Activated T-helper 17 cell treated with anti-CD3 and anti-CD28 coated beads, Interleukin-2, amount 50 U/mL, for 72 hours (primary cell): Measurements from ENCODE around the gene CCBE1. TPM values are rescaled to one million over a fixed set of nuclear protein-coding genes. Genes with fewer than 3 reads are reported as not detected.

ENCODE experiments used
- ATAC-seq: fragments of 150-1000 bp; cut with Tn5 transposase; replicated peaks from 2 replicates; pipeline ENCODE4 v1.10.0; 2021; ENCODE audit warnings: mild to moderate bottlenecking, moderate library complexity
- H3K27ac Mint-ChIP-seq: one replicate; pipeline ENCODE4 v1.8.0; 2022; ENCODE audit warnings: mixed read lengths
- H3K27me3 Mint-ChIP-seq: one replicate; pipeline ENCODE4 v1.8.0; 2022; ENCODE audit warnings: mixed read lengths
- H3K36me3 Mint-ChIP-seq: one replicate; pipeline ENCODE4 v1.8.0; 2022; ENCODE audit warnings: low read depth, mild to moderate bottlenecking, mixed read lengths
- H3K4me1 Mint-ChIP-seq: one replicate; pipeline ENCODE4 v1.8.0; 2022; ENCODE audit warnings: mixed read lengths
- H3K4me3 Mint-ChIP-seq: one replicate; pipeline ENCODE4 v1.8.0; 2022; ENCODE audit warnings: mild to moderate bottlenecking, mixed read lengths
- H3K9me3 Mint-ChIP-seq: one replicate; pipeline ENCODE4 v1.8.0; 2022; ENCODE audit warnings: mixed read lengths
- total RNA-seq, 2 donors: library from RNA; stranded (reverse); gene quantifications; one replicate each; pipeline ENCODE4 v1.2.3, GENCODE V29; 2022

CCBE1 gene
- total RNA-seq, 2 donors from 2014 or later, result 0.04 to 0.08 TPM

- no peak overlapping the region for H3K27ac Mint-ChIP-seq
- ATAC-seq, result no peak
- H3K4me1 Mint-ChIP-seq, result no peaks in the 10 kb centered on the region
- H3K9me3 Mint-ChIP-seq, result peaks cover 9% of the 10 kb centered on the region
- no peak overlapping the region for H3K4me3 Mint-ChIP-seq
- H3K36me3 Mint-ChIP-seq, result no peaks in the 10 kb centered on the region
- peaks cover 4% of the 10 kb centered on the region for H3K27me3 Mint-ChIP-seq
These were observed 133.9 kb downstream of the CCBE1 start for GRCh38 chr18:59563176-59563785.

- Mint-ChIP-seq H3K4me1 (no peaks in the 10 kb centered on the region), H3K9me3 (peaks cover 9% of the 10 kb centered on the region), H3K27me3 (peaks cover 4% of the 10 kb centered on the region), H3K27ac (no peak overlapping the region), H3K36me3 (no peaks in the 10 kb centered on the region), H3K4me3 (no peak overlapping the region)
- no peak for ATAC-seq
These were observed 134.5 kb downstream of the CCBE1 start for GRCh38 chr18:59562751-59563150.

GRCh38 chr18:59561612-59562011 is 135.6 kb downstream of the CCBE1 start:
- Mint-ChIP-seq H3K4me1 (no peaks in the 10 kb centered on the region), H3K9me3 (peaks cover 9% of the 10 kb centered on the region), H3K36me3 (no peaks in the 10 kb centered on the region), H3K4me3 (no peak overlapping the region), H3K27ac (no peak overlapping the region), H3K27me3 (peaks cover 4% of the 10 kb centered on the region)
- no peak for ATAC-seq

GRCh38 chr18:59560556-59560955 is 136.7 kb downstream of the CCBE1 start:
- H3K4me1 Mint-ChIP-seq, result no peaks in the 10 kb centered on the region
- ATAC-seq, result no peak
- H3K27ac Mint-ChIP-seq, result no peak overlapping the region
- H3K27me3 Mint-ChIP-seq, result peaks cover 4% of the 10 kb centered on the region
- H3K9me3 Mint-ChIP-seq, result peaks cover 9% of the 10 kb centered on the region
- no peaks in the 10 kb centered on the region for H3K36me3 Mint-ChIP-seq
- no peak overlapping the region for H3K4me3 Mint-ChIP-seq

GRCh38 chr18:59559528-59559927 is 137.7 kb downstream of the CCBE1 start:
- Mint-ChIP-seq H3K9me3 (peaks cover 4% of the 10 kb centered on the region), H3K4me3 (no peak overlapping the region), H3K36me3 (no peaks in the 10 kb centered on the region), H3K27ac (no peak overlapping the region), H3K4me1 (no peaks in the 10 kb centered on the region), H3K27me3 (peaks cover under 1% of the 10 kb centered on the region)
- ATAC-seq, result no peak

- H3K4me3 Mint-ChIP-seq, result no peak overlapping the region
- H3K36me3 Mint-ChIP-seq, result no peaks in the 10 kb centered on the region
- H3K27me3 Mint-ChIP-seq, result no peaks in the 10 kb centered on the region
- no peak for ATAC-seq
- H3K9me3 Mint-ChIP-seq, result no peaks in the 10 kb centered on the region
- H3K27ac Mint-ChIP-seq, result no peak overlapping the region
- no peaks in the 10 kb centered on the region for H3K4me1 Mint-ChIP-seq
These were observed 141.1 kb downstream of the CCBE1 start for GRCh38 chr18:59555995-59556659.

- Mint-ChIP-seq H3K27me3 (no peaks in the 10 kb centered on the region), H3K27ac (no peak overlapping the region), H3K4me1 (no peaks in the 10 kb centered on the region), H3K9me3 (no peaks in the 10 kb centered on the region), H3K4me3 (no peak overlapping the region), H3K36me3 (no peaks in the 10 kb centered on the region)
- ATAC-seq, result no peak
These were observed 142.4 kb downstream of the CCBE1 start for GRCh38 chr18:59554796-59555335.

- no peak overlapping the region for H3K27ac Mint-ChIP-seq
- H3K9me3 Mint-ChIP-seq, result no peaks in the 10 kb centered on the region
- H3K36me3 Mint-ChIP-seq, result no peaks in the 10 kb centered on the region
- H3K27me3 Mint-ChIP-seq, result peaks cover under 1% of the 10 kb centered on the region
- H3K4me1 Mint-ChIP-seq, result no peaks in the 10 kb centered on the region
- no peak for ATAC-seq
- no peak overlapping the region for H3K4me3 Mint-ChIP-seq
These were observed 143.9 kb downstream of the CCBE1 start for GRCh38 chr18:59553273-59553870.

GRCh38 chr18:59551902-59552635 is 145.2 kb downstream of the CCBE1 start:
- H3K9me3 Mint-ChIP-seq, result no peaks in the 10 kb centered on the region
- H3K4me1 Mint-ChIP-seq, result no peaks in the 10 kb centered on the region
- H3K36me3 Mint-ChIP-seq, result no peaks in the 10 kb centered on the region
- no peak for ATAC-seq
- no peak overlapping the region for H3K4me3 Mint-ChIP-seq
- peaks cover 11% of the 10 kb centered on the region for H3K27me3 Mint-ChIP-seq
- H3K27ac Mint-ChIP-seq, result no peak overlapping the region

- no peaks in the 10 kb centered on the region for H3K4me1 Mint-ChIP-seq
- peaks cover 12% of the 10 kb centered on the region for H3K27me3 Mint-ChIP-seq
- H3K27ac Mint-ChIP-seq, result no peak overlapping the region
These were observed 147.1 kb downstream of the CCBE1 start for GRCh38 chr18:59550174-59550516.

GRCh38 chr18:59549503-59550173 is 147.6 kb downstream of the CCBE1 start:
- no peak for ATAC-seq
- no peaks in the 10 kb centered on the region for H3K4me1 Mint-ChIP-seq
- no peak overlapping the region for H3K27ac Mint-ChIP-seq
- H3K36me3 Mint-ChIP-seq, result no peaks in the 10 kb centered on the region
- no peak overlapping the region for H3K4me3 Mint-ChIP-seq
- H3K9me3 Mint-ChIP-seq, result no peaks in the 10 kb centered on the region
- peaks cover 12% of the 10 kb centered on the region for H3K27me3 Mint-ChIP-seq

More at GRCh38 chr18:59550174-59550516, 147.1 kb downstream of the CCBE1 start:
- Mint-ChIP-seq H3K36me3 (no peaks in the 10 kb centered on the region), H3K4me3 (no peak overlapping the region), H3K9me3 (no peaks in the 10 kb centered on the region)
- no peak for ATAC-seq

GRCh38 chr18:59547581-59548182 is 149.5 kb downstream of the CCBE1 start:
- Mint-ChIP-seq H3K27ac (no peak overlapping the region), H3K4me3 (no peak overlapping the region), H3K27me3 (peaks cover 12% of the 10 kb centered on the region), H3K4me1 (no peaks in the 10 kb centered on the region), H3K9me3 (no peaks in the 10 kb centered on the region), H3K36me3 (no peaks in the 10 kb centered on the region)
- no peak for ATAC-seq

- peak; percentile 37 for ATAC-seq
- Mint-ChIP-seq H3K27ac (no peak overlapping the region), H3K9me3 (no peaks in the 10 kb centered on the region), H3K4me1 (no peaks in the 10 kb centered on the region), H3K27me3 (peaks cover 16% of the 10 kb centered on the region), H3K36me3 (no peaks in the 10 kb centered on the region), H3K4me3 (no peak overlapping the region)
These were observed 151.0 kb downstream of the CCBE1 start for GRCh38 chr18:59546188-59546587.

- no peak for ATAC-seq
- no peaks in the 10 kb centered on the region for H3K4me1 Mint-ChIP-seq
- H3K36me3 Mint-ChIP-seq, result no peaks in the 10 kb centered on the region
- no peak overlapping the region for H3K4me3 Mint-ChIP-seq
- H3K27me3 Mint-ChIP-seq, result peaks cover 8% of the 10 kb centered on the region
- H3K27ac Mint-ChIP-seq, result no peak overlapping the region
- no peaks in the 10 kb centered on the region for H3K9me3 Mint-ChIP-seq
These were observed 156.4 kb downstream of the CCBE1 start for GRCh38 chr18:59540780-59541179.
